SW 1271 (cell line): ENCODE results near the gene ABCB6.
A peak's percentile ranks its signal among the peaks of the same experiment; 100 is the strongest.
"Not testable (repeated sequence)": the region's sequence is repeated elsewhere in the genome, so short reads cannot be mapped to it uniquely, and the experiment has no call there.

Experiments
- DNase-seq, 2 experiments: peaks; one replicate each; lab custom pipeline; 2025; lab: John Stamatoyannopoulos, UW

Gene ABCB6

GRCh38 chr2:219213486-219214071, 5.2 kb downstream of the ABCB6 start:
- no peak for DNase-seq

GRCh38 chr2:219213026-219213415, 5.7 kb downstream of the ABCB6 start:
- DNase-seq: no peak

GRCh38 chr2:219210886-219211362, 7.8 kb downstream of the ABCB6 start:
- no peak for DNase-seq

GRCh38 chr2:219210196-219210885, 8.4 kb downstream of the ABCB6 start:
- DNase-seq: no peak

GRCh38 chr2:219209236-219210195, 9.2 kb downstream of the ABCB6 start:
- DNase-seq: no peak

- DNase-seq: no peak
Measured at GRCh38 chr2:219207884-219208740, 10.6 kb downstream of the ABCB6 start.

- DNase-seq: no peak
Measured at GRCh38 chr2:219207134-219207883, 11.4 kb downstream of the ABCB6 start.

GRCh38 chr2:219206328-219207133, 12.2 kb downstream of the ABCB6 start, which contains the start of gene ZFAND2B:
Gene ZFAND2B, plus strand, starts transcription at chr2:219206782. Its CDS starts 206 bp downstream, at chr2:219206988.
- peak; percentile 79 to 86 for DNase-seq

- no peak for DNase-seq
Measured at GRCh38 chr2:219205981-219206327, 12.8 kb downstream of the ABCB6 start.

- no peak for DNase-seq
Measured at GRCh38 chr2:219205165-219205538, 13.6 kb downstream of the ABCB6 start.

GRCh38 chr2:219204425-219205164, 14.2 kb downstream of the ABCB6 start:
- DNase-seq: no peak

- not testable (repeated sequence) for DNase-seq
Measured at GRCh38 chr2:219201331-219201730, 17.4 kb downstream of the ABCB6 start.

GRCh38 chr2:219200502-219201326, 18.0 kb downstream of the ABCB6 start:
- DNase-seq: not testable (repeated sequence)

- no peak for DNase-seq
Measured at GRCh38 chr2:219199470-219200211, 19.1 kb downstream of the ABCB6 start.

GRCh38 chr2:219198974-219199373, 19.8 kb downstream of the ABCB6 start:
- DNase-seq: no peak

- DNase-seq: no peak
Measured at GRCh38 chr2:219197388-219197787, 21.4 kb downstream of the ABCB6 start.

- DNase-seq: no peak
Measured at GRCh38 chr2:219186754-219187456, 31.9 kb downstream of the ABCB6 start.
